Measurements from ENCODE around the gene FRRS1.

GRCh38 chr1:99717005-99717404, 49.4 kb downstream of the FRRS1 start:
- TF ChIP-seq CTCF (conservative IDR thresholded peaks at IDR 0.05; ENCODE audit: low read depth, low read length) (no peak), EZH2 (IDR thresholded peaks at IDR 0.05; ENCODE audit: borderline replicate concordance, low read depth, low read length, poor library complexity, severe bottlenecking) (no peak)

Data from A673 (cell line).